Activated CD8-positive, alpha-beta T cell treated with anti-CD3 and anti-CD28 coated beads, Interleukin-2, amount 10 ng/mL, durations not matched to agents 7 days and 5 days (primary cell): ENCODE measurements around the gene CARMIL1. TPM values are rescaled to one million over a fixed set of nuclear protein-coding genes. Genes with fewer than 3 reads are reported as not detected.

Experiments used
- ATAC-seq: fragments of 150-1000 bp; cut with Tn5 transposase; one replicate; pipeline ENCODE4 v1.10.0; 2021; ENCODE audit warnings: moderate library complexity
- CTCF ChIA-PET: fragments of 350-600 bp; sonication (Branson Sonifier 250); formaldehyde crosslinking; loops from one replicate; lab custom pipeline; 2021; ENCODE audit warnings: antibody characterized with exemption; lab: Charles Lee
- POLR2A ChIA-PET: fragments of 350-600 bp; sonication (Branson Sonifier 250); formaldehyde crosslinking; loops from one replicate; lab custom pipeline; 2021; ENCODE audit warnings: antibody characterized with exemption; lab: Charles Lee
- DNase-seq: peaks from one replicate; pipeline ENCODE4 v3.0.0-alpha.2; 2020
- H3K27ac Mint-ChIP-seq: one replicate; pipeline ENCODE4 v1.8.0; 2021; ENCODE audit warnings: mild to moderate bottlenecking, mixed read lengths
- H3K27me3 Mint-ChIP-seq: one replicate; pipeline ENCODE4 v1.8.0; 2021; ENCODE audit warnings: low read depth, mixed read lengths
- H3K36me3 Mint-ChIP-seq: one replicate; pipeline ENCODE4 v1.8.0; 2021; ENCODE audit warnings: low read depth, mixed read lengths
- H3K4me1 Mint-ChIP-seq: one replicate; pipeline ENCODE4 v1.8.0; 2021; ENCODE audit warnings: low read depth, mixed read lengths
- H3K4me3 Mint-ChIP-seq: one replicate; pipeline ENCODE4 v1.8.0; 2021; ENCODE audit warnings: mild to moderate bottlenecking, mixed read lengths
- H3K9me3 Mint-ChIP-seq: one replicate; pipeline ENCODE4 v1.8.0; 2022; ENCODE audit warnings: mixed read lengths; ENCODE audit not compliant: insufficient read depth
- total RNA-seq, 2 experiments: library from RNA; stranded (reverse); gene quantifications; one replicate each; pipeline ENCODE4 v1.2.3, GENCODE V29; 2021

The CARMIL1 gene
- total RNA-seq, 2 experiments from 2014 or later: 4.6 to 4.8 TPM

DNA sequence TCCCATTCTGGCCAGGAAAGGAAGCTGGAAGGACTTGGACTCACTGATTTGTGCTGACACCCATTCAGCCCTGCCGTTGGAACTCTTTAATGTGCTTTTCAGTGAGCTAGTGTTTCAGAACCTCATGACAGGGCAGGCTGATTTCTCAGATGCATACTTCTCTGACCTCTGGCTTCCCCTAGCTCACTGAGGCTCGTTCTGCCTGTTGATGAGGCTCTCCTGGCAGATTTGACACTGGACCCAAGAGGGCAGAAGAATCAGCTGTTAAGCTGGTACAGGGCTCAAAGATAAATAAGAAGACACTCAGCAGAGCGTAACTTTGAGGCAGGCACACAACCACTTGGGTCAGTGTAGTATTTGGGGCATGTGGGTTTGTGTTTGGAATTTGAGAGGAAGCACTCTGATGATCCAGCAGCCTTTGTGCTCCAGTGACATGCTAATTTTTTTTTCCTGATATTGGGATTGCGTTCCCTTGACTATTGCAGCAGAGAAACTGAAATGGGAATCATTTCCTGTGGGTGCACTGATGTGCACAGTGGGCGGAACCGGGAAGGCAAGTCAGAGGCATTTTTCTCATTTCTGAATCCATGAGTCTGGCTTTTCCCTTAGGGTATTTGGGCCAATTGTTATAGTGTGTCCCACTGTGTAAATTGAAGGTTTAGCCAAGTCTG lies 80.2 kb downstream of the CARMIL1 start:
- DNase-seq (no peak), ATAC-seq (no peak)
- CTCF ChIA-PET: interaction anchor here (0.7 kb wide), 1 partner anchor 11 kb away, joined by 3 read pairs; no protein-coding TSS in a partner anchor
- Mint-ChIP-seq H3K27me3 (no peaks in the 10 kb centered on the region), H3K4me1 (no peaks in the 10 kb centered on the region), H3K4me3 (no peak overlapping the region), H3K27ac (no peak overlapping the region), H3K36me3 (no peaks in the 10 kb centered on the region), H3K9me3 (no peaks in the 10 kb centered on the region)
- POLR2A ChIA-PET: no interaction called here

DNA sequence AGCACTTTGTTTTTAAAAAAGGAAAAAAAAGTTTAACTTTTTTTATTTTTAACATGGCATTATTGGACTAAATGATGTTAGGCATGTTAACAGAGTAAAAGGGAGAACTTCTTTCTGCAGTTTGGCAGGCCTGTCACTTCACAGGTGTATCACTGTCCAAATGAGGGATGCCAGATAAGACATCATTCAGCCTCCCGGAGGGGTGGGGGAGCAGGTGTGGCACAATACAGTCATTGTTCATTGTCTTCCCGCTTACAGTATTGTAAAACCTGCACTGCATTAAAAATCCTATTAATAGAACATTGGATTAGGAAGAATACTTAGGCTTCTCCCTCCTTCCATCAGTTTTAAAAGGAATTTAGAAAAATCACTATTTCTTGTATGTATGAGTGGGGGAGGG lies 80.7 kb downstream of the CARMIL1 start:
- no peaks in the 10 kb centered on the region for H3K27me3 Mint-ChIP-seq
- H3K27ac Mint-ChIP-seq: no peak overlapping the region
- no peak for ATAC-seq
- CTCF ChIA-PET: no interaction called here
- no peaks in the 10 kb centered on the region for H3K9me3 Mint-ChIP-seq
- H3K4me1 Mint-ChIP-seq: no peaks in the 10 kb centered on the region
- no peak for DNase-seq
- H3K36me3 Mint-ChIP-seq: no peaks in the 10 kb centered on the region
- POLR2A ChIA-PET: no interaction called here
- no peak overlapping the region for H3K4me3 Mint-ChIP-seq

DNA sequence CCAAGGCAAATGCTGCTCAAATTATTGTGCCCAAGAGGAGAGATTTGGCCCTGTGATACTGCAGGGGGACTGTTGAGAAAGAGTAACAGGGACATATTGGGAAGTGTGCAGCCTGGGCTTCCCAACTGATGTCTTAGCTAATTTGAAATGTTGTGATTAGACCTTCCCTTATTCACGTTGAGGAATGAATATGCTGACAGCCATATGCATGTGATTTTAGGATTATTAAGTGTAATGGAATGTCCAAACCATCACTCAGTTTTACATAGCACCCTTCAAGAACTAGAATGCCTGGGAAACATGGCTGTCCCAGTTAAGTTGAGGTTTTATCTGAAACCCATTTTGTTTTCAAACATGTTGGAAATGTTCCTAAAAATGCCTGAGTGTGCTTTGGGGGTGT lies 81.4 kb downstream of the CARMIL1 start:
- peaks cover 1% of the 10 kb centered on the region for H3K4me1 Mint-ChIP-seq
- no peak overlapping the region for H3K27ac Mint-ChIP-seq
- no peaks in the 10 kb centered on the region for H3K27me3 Mint-ChIP-seq
- ChIA-PET POLR2A (no interaction called here), CTCF (interaction anchor here (1.4 to 1.7 kb wide), 2 partner anchors 52 to 129 kb away, joined by 3 to 4 read pairs; no protein-coding TSS in a partner anchor)
- ATAC-seq: no peak
- H3K4me3 Mint-ChIP-seq: no peak overlapping the region
- no peak for DNase-seq
- H3K9me3 Mint-ChIP-seq: no peaks in the 10 kb centered on the region
- no peaks in the 10 kb centered on the region for H3K36me3 Mint-ChIP-seq

DNA sequence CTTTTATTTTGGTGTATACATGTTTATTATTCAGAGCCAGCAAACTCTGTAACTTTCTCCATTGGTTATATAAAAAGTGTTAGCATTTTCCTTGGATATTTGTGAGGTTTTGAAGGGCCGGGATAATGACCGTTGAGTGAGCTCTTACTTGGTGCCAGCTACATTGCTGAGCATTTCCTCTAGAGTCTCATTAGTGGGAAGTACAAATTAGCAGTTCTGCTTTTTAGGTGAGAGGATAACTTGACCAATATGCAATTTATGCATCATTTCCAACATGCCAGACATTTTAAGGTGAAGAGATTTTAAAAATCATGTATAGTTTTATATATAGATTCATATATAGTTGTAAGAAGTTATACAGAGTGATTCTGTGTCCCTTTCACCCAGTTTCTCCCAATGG lies 84.3 kb downstream of the CARMIL1 start:
- DNase-seq (no peak), ATAC-seq (no peak)
- Mint-ChIP-seq H3K9me3 (no peaks in the 10 kb centered on the region), H3K27me3 (no peaks in the 10 kb centered on the region), H3K4me3 (no peak overlapping the region), H3K27ac (no peak overlapping the region), H3K4me1 (peaks cover 29% of the 10 kb centered on the region), H3K36me3 (no peaks in the 10 kb centered on the region)
- ChIA-PET POLR2A (no interaction called here), CTCF (no interaction called here)

DNA sequence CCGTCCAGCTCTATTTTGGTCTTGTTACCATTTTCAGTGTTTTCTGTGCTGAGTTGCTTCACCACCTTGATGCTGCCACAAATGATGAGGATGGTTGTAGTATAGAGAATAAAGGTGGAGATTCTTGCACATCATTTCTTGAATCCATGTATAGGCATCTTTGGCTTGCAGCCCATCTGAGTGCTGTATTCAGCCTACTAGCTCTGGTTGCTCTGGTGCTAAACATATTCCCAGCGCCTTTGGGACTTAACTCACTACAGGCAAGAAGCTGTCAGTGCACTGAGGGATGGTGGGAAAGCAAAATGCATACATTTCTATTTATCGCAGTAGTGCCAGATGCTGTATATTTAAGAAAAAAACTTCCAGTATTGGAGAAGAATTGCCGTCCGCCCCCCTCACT lies 86.0 kb downstream of the CARMIL1 start:
- peaks cover 47% of the 10 kb centered on the region for H3K4me1 Mint-ChIP-seq
- H3K9me3 Mint-ChIP-seq: no peaks in the 10 kb centered on the region
- DNase-seq: no peak
- no peak overlapping the region for H3K27ac Mint-ChIP-seq
- ChIA-PET POLR2A (no interaction called here), CTCF (interaction anchor here (0.9 to 6.9 kb wide), 4 partner anchors 11 to 125 kb away, joined by 4 to 48 read pairs (median 11); no protein-coding TSS in a partner anchor)
- ATAC-seq: no peak
- no peak overlapping the region for H3K4me3 Mint-ChIP-seq
- H3K27me3 Mint-ChIP-seq: no peaks in the 10 kb centered on the region
- H3K36me3 Mint-ChIP-seq: no peaks in the 10 kb centered on the region

DNA sequence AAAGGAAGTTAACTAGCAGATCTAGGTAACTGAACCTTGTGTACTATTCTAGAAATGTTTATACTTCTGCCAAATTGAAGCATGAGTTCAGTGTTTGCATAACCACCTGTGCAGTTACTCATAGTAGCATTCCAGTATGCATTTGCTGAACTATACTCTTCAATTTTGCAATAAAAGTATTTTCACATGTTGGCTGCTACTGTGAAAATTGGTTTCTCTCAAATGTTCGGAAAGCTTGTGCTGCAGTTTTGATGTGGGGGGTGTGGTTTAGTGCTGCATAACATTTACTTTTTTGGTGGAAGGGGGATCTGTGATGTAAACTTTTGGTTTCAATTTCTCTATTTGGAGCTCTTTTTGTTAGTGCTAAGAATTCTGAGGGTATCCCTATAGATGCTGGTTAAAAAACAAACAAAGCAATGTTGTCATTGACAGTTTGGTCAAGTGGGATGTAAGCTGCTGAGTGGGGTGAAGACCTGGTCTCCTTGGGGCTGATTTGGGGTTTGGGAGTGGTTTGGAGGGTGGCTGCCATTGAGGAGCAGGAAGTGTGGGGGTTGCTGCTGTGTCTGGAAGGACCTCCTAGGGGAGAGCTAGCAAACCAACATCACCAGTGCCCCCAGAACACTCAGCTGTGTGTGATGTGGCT lies 87.8 kb downstream of the CARMIL1 start:
- Mint-ChIP-seq H3K36me3 (peaks cover under 1% of the 10 kb centered on the region), H3K27me3 (no peaks in the 10 kb centered on the region), H3K9me3 (peaks cover 2% of the 10 kb centered on the region), H3K27ac (peak overlapping the region; percentile 96), H3K4me1 (peaks cover 60% of the 10 kb centered on the region), H3K4me3 (peak overlapping the region; percentile 79)
- ChIA-PET CTCF (interaction anchor here (0.7 to 6.9 kb wide), 15 partner anchors 9 to 144 kb away, joined by 3 to 48 read pairs (median 4); partner anchors contain the start of gene CARMIL1), POLR2A (interaction anchor here (0.5 to 1.8 kb wide), 10 partner anchors 23 to 231 kb away, joined by 3 to 7 read pairs (median 4); partner anchors contain the start of gene CARMIL1)
- peak; percentile 72 for DNase-seq
- ATAC-seq: peak; percentile 78

DNA sequence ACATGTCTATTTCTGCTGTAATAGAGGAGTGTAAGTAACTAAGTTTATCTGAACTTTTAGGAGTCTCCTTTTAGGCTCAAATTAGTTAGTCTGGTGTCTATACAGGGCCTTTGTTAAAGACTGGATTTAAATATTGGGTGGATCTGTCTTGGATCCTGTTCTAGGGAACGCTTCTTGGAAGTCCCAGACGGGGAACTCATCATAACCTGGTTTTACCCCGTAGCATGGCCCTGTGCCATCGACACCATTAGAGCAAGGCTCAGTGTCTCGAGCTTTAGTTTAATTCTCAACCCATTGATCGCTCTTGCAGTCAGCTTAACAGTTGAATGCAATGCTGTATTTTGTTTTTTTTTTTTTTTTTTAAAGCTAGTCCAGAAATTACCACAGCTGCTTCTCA lies 89.9 kb downstream of the CARMIL1 start:
- Mint-ChIP-seq H3K9me3 (peaks cover 8% of the 10 kb centered on the region), H3K27me3 (no peaks in the 10 kb centered on the region), H3K36me3 (peaks cover 8% of the 10 kb centered on the region), H3K4me1 (peaks cover 70% of the 10 kb centered on the region), H3K4me3 (no peak overlapping the region), H3K27ac (peak overlapping the region; percentile 81)
- ATAC-seq: no peak
- ChIA-PET POLR2A (interaction anchor here (1.5 kb wide), 1 partner anchor 36 kb away, joined by 7 read pairs; no protein-coding TSS in a partner anchor), CTCF (interaction anchor here (1.6 to 6.9 kb wide), 6 partner anchors 36 to 146 kb away, joined by 3 to 48 read pairs (median 13); partner anchors contain the start of gene CARMIL1)
- DNase-seq: no peak

DNA sequence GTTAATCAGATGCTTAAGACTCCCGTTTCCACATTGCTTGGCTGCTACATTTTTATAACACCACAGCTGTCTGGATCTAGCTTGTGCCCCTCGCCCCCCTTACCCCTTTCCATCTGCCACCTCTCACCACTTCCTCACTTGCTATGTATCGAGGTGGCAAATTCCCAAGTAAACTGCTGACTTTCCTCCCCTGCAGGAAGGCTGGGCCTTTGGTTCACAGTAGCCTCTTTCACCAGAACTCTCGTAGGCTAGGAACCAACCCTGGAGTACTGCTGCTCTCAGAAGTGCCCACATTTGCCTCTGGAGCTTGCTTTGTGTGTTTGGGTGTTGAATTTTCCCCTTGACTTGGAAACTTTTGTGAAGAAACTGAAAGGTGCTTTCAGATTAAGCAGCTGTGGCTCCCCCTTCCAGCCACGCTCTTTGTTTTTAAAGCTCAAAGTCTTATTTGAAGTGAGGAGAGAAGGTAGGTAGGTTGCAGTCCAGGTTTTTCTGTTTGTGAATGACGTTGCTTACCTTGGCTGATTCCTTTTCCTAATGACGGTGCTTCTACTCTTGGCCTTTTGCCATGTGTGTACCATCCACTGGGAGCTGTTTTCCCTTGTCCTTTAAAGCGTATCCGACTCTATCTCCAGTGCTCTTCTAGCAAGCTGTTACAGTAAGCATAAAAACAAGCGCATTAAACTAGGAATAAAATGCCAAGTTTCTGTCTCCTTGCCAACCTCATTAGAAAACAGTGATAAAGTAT lies 90.4 kb downstream of the CARMIL1 start:
- DNase-seq (peak; percentile 39), ATAC-seq (peak; percentile 22)
- POLR2A ChIA-PET: interaction anchor here (0.5 to 1.5 kb wide), 4 partner anchors 36 to 651 kb away, joined by 3 to 7 read pairs (median 4); a partner anchor contains a TSS

DNA sequence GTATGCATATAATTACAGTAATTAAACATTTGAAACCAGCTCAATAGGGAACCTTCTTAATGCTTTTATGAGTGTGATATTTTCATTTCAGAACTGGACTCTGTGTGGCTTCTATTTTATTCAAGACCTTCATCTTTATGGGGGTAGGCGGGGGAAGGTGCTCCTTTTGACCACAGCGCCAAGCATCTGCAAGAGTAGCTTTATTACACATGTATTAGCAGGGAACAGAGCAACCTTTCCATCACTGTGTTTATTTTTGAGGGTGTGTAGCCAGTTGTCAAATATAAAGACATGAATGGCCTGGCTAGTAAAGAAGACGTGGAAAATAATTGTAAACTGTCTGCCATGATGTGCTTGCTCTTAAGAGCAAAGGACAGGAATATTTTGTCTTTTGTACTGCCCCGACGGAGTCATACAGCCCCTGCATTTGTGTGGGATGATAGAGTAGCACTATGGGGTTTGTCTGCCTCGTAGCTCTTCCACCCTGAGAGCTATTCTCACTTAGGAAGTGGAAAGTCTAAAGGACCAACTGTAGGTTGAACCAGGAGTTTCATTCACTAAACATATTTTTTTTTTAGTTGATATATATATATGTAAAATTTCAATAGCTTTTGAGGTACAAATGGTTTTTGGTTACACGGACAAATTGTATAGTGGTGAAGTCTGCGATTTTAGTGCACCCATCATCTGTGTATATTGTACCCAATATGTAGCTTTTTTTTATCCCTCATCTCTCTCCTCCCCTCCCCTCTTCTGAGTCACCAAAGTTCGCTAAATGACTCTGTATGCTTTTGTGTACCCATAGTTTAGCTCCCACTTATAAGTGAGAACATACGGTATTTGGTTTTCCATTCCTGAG lies 91.2 kb downstream of the CARMIL1 start:
- Mint-ChIP-seq H3K4me3 (peak overlapping the region; percentile 39), H3K27ac (peak overlapping the region; percentile 20), H3K27me3 (no peaks in the 10 kb centered on the region), H3K36me3 (peaks cover 9% of the 10 kb centered on the region), H3K4me1 (peaks cover 71% of the 10 kb centered on the region), H3K9me3 (peaks cover 20% of the 10 kb centered on the region)
- ChIA-PET POLR2A (interaction anchor here (0.5 to 1.5 kb wide), 4 partner anchors 35 to 650 kb away, joined by 3 to 7 read pairs (median 4); a partner anchor contains a TSS), CTCF (interaction anchor here (0.7 to 6.9 kb wide), 11 partner anchors 12 to 187 kb away, joined by 3 to 48 read pairs (median 3); partner anchors contain the start of gene CARMIL1)
- no peak for DNase-seq
- no peak for ATAC-seq

More for the DNA sequence above, 90.4 kb downstream of the CARMIL1 start:
- peak overlapping the region; percentile 39 for H3K4me3 Mint-ChIP-seq
- H3K4me1 Mint-ChIP-seq: peaks cover 71% of the 10 kb centered on the region
- H3K27ac Mint-ChIP-seq: peak overlapping the region; percentile 81
- peaks cover 14% of the 10 kb centered on the region for H3K9me3 Mint-ChIP-seq
- no peaks in the 10 kb centered on the region for H3K27me3 Mint-ChIP-seq
- peaks cover 9% of the 10 kb centered on the region for H3K36me3 Mint-ChIP-seq
- CTCF ChIA-PET: interaction anchor here (0.8 to 6.9 kb wide), 10 partner anchors 11 to 146 kb away, joined by 3 to 48 read pairs (median 4); partner anchors contain the start of gene CARMIL1

DNA sequence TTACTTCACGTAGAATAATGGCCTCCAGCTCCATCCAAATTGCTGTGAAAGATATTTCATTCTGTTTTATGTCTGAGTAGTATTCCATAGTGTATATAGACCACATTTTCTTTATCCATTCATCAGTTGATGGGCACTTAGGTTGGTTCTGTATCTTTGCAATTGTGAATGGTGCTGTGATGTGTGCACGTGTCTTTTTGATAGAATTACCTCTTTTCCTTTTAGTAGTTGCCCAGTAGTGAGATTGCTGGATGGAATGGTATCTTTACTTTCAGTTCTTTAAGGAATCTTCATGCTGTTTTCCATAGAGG lies 91.8 kb downstream of the CARMIL1 start:
- POLR2A ChIA-PET: no interaction called here
- Mint-ChIP-seq H3K4me3 (no peak overlapping the region), H3K27me3 (no peaks in the 10 kb centered on the region), H3K36me3 (peaks cover 12% of the 10 kb centered on the region), H3K4me1 (peaks cover 66% of the 10 kb centered on the region), H3K9me3 (peaks cover 25% of the 10 kb centered on the region), H3K27ac (no peak overlapping the region)
- ATAC-seq: no peak
- CTCF ChIA-PET: interaction anchor here (0.7 to 6.9 kb wide), 5 partner anchors 34 to 186 kb away, joined by 3 to 48 read pairs (median 18); partner anchors contain the start of gene CARMIL1
- DNase-seq: no peak
